IMR-90 (cell line): Measurements from ENCODE around the gene CTCF. TPM values are rescaled to one million over a fixed set of nuclear protein-coding genes. Genes with fewer than 3 reads are reported as not detected.

Source experiments
- ATAC-seq: fragments of 200-7000 bp; cut with Tn5 transposase; 2 replicates; pipeline ENCODE4 v1.9.1; 2020; ENCODE audit warnings: low read depth, mild to moderate bottlenecking, moderate library complexity
- BruUV-seq: library from RNA; stranded (reverse); fragments of 400-500 nt; replicated peaks from 2 replicates; lab custom pipeline; 2021; lab: Mats Ljungman, UMichigan
- CTCF ChIA-PET: fragments of 300-600 bp; formaldehyde crosslinking; extraction: SDS; loops from one replicate; lab custom pipeline; 2021; ENCODE audit warnings: antibody characterized with exemption; lab: Yijun Ruan, JAX
- POLR2A ChIA-PET: fragments of 300-600 bp; sonication (Branson Sonifier 250); formaldehyde crosslinking; loops from one replicate; lab custom pipeline; 2022; ENCODE audit warnings: antibody characterized with exemption; ENCODE audit not compliant: unreplicated experiment; lab: Charles Lee
- DNase-seq: peaks from one replicate; pipeline ENCODE4 v3.0.0; 2013
- H2AFZ ChIP-seq: replicated peaks from 2 replicates; pipeline ENCODE3; 2013; ENCODE audit warnings: low read length, mild to moderate bottlenecking; ENCODE audit not compliant: poor library complexity
- H2AK5ac ChIP-seq: 2 replicates; pipeline ENCODE4 v1.6.1; 2013; ENCODE audit warnings: low read depth, low read length, inconsistent platforms
- H2AK9ac ChIP-seq: replicated peaks from 2 replicates; pipeline ENCODE3; 2013; ENCODE audit warnings: mild to moderate bottlenecking, low read depth, low read length, moderate library complexity; ENCODE audit not compliant: poor library complexity
- H2BK120ac ChIP-seq: 2 replicates; pipeline ENCODE4 v1.6.1; 2013; ENCODE audit warnings: low read depth, low read length, inconsistent platforms
- H2BK15ac ChIP-seq: 3 replicates; pipeline ENCODE4 v1.6.1; 2013; ENCODE audit warnings: low read depth, low read length, inconsistent platforms
- H2BK20ac ChIP-seq: 2 replicates; pipeline ENCODE4 v1.6.1; 2013; ENCODE audit warnings: low read depth, mild to moderate bottlenecking, inconsistent platforms, low read length, moderate library complexity
- H2BK5ac ChIP-seq: 2 replicates; pipeline ENCODE4 v1.6.1; 2013; ENCODE audit warnings: mild to moderate bottlenecking, low read depth, low read length, inconsistent platforms; ENCODE audit not compliant: poor library complexity, severe bottlenecking
- H3K14ac ChIP-seq: replicated peaks from 2 replicates; pipeline ENCODE4 v1.6.1; 2013; ENCODE audit warnings: low read depth, low read length, inconsistent platforms
- H3K18ac ChIP-seq: 2 replicates; pipeline ENCODE4 v1.6.1; 2013; ENCODE audit warnings: low read depth, low read length, control low read depth
- H3K23ac ChIP-seq: 2 replicates; pipeline ENCODE4 v1.6.1; 2013; ENCODE audit warnings: low read depth, low read length, inconsistent platforms
- H3K27ac ChIP-seq: 2 replicates; pipeline ENCODE4 v1.5.1; 2013; ENCODE audit warnings: mild to moderate bottlenecking, control low read depth, low read length; ENCODE audit not compliant: insufficient read depth
- H3K27me3 ChIP-seq: 2 replicates; pipeline ENCODE4 v1.6.1; 2013; ENCODE audit warnings: low read length; ENCODE audit not compliant: control insufficient read depth, insufficient read depth
- H3K36me3 ChIP-seq: 2 replicates; pipeline ENCODE4 v1.6.1; 2013; ENCODE audit warnings: low read length, mixed read lengths; ENCODE audit not compliant: control insufficient read depth, insufficient read depth
- H3K4ac ChIP-seq: 2 replicates; pipeline ENCODE4 v1.6.1; 2013; ENCODE audit warnings: low read depth, low read length, inconsistent platforms
- H3K4me1 ChIP-seq: 2 replicates; pipeline ENCODE4 v1.6.1; 2013; ENCODE audit warnings: low read length, mixed read lengths; ENCODE audit not compliant: control insufficient read depth, insufficient read depth
- H3K4me2 ChIP-seq: 2 replicates; pipeline ENCODE4 v1.6.1; 2013; ENCODE audit warnings: low read depth, mild to moderate bottlenecking, control low read depth, low read length, moderate library complexity
- H3K4me3 ChIP-seq: 2 replicates; pipeline ENCODE4 v1.5.1; 2013; ENCODE audit warnings: low read depth, mild to moderate bottlenecking, control low read depth, low read length, moderate library complexity; ENCODE audit not compliant: insufficient read depth
- H3K56ac ChIP-seq: 2 replicates; pipeline ENCODE4 v1.6.1; 2013; ENCODE audit warnings: low read length, inconsistent platforms; ENCODE audit not compliant: insufficient read depth; ENCODE audit errors: extremely low read depth
- H3K79me1 ChIP-seq, 2 experiments: 2 replicates each; pipeline ENCODE4 v1.6.1; 2013; ENCODE audit warnings: low read length in 2 of 2, inconsistent platforms in 1 of 2, low read depth in 1 of 2
- H3K9ac ChIP-seq: 2 replicates; pipeline ENCODE4 v1.6.1; 2013; ENCODE audit warnings: low read depth, low read length, control low read depth
- H3K9me1 ChIP-seq: 2 replicates; pipeline ENCODE4 v1.6.1; 2013; ENCODE audit warnings: low read length, inconsistent platforms; ENCODE audit not compliant: insufficient read depth
- H3K9me3 ChIP-seq: 2 replicates; pipeline ENCODE4 v1.6.1; 2013; ENCODE audit warnings: low read length; ENCODE audit not compliant: control insufficient read depth, insufficient read depth
- H4K20me1 ChIP-seq: 2 replicates; pipeline ENCODE4 v1.6.1; 2013; ENCODE audit warnings: low read length, inconsistent platforms; ENCODE audit not compliant: insufficient read depth
- H4K5ac ChIP-seq: 2 replicates; pipeline ENCODE4 v1.6.1; 2013; ENCODE audit warnings: mild to moderate bottlenecking, low read depth, low read length, control low read depth
- H4K8ac ChIP-seq, 2 experiments: 2 replicates each; pipeline ENCODE4 v1.6.1; 2013; ENCODE audit warnings: low read depth in 2 of 2, low read length in 2 of 2, control low read depth in 1 of 2, inconsistent platforms in 1 of 2
- H4K91ac ChIP-seq: 2 replicates; pipeline ENCODE4 v1.6.1; 2013; ENCODE audit warnings: low read depth, low read length, inconsistent platforms; ENCODE audit not compliant: insufficient read depth
- ELK1 ChIP-seq: fragments of 150-350 bp; IDR thresholded peaks from 2 replicates; pipeline ENCODE4 v1.6.1; 2016; ENCODE audit warnings: low read depth, mild to moderate bottlenecking, low read length, moderate library complexity, borderline replicate concordance
- MAFK ChIP-seq: IDR thresholded peaks from 2 replicates; pipeline ENCODE4 v1.6.1; 2012; ENCODE audit warnings: low read depth, low read length, improper control_type of control experiment
- POLR2A ChIP-seq: IDR thresholded peaks from 2 replicates; pipeline ENCODE4 v1.6.1; 2012; ENCODE audit warnings: mild to moderate bottlenecking, low read depth, low read length
- WGBS, 2 experiments: methylation state at CpG; one replicate each; pipeline versions ENCODE4 v1.1.5 to v1.1.7; 2013; ENCODE audit warnings: missing lambda C conversion rate in 2 of 2; ENCODE audit not compliant: insufficient read length in 1 of 2; ENCODE audit errors: extremely low coverage in 2 of 2; 5-methylcytosine and 5-hydroxymethylcytosine counted together
- dilution Hi-C: fragments of 300-500 bp; cut with HindIII; formaldehyde crosslinking; loops from one replicate; pipeline ENCODE4 v1.14.3; 2018; ENCODE audit warnings: low sequenced_read_pairs; ENCODE audit not compliant: unreplicated experiment
- in situ Hi-C: fragments of 300-500 bp; cut with MboI; formaldehyde crosslinking; loops from 3 replicates; pipeline ENCODE4 v1.14.3; 2019; ENCODE audit warnings: low sequenced_read_pairs, inconsistent platforms, mixed read lengths
- intact Hi-C: fragments of 100-400 bp; cut with micrococcal nuclease; formaldehyde crosslinking; loops from 2 replicates; pipeline ENCODE4 v1.10.0; 2022
- polyA plus RNA-seq, 3 experiments: library from polyadenylated mRNA; depleted of rRNA; stranded (reverse); fragments of >200 nt; gene quantifications; 2 replicates each; pipeline ENCODE4 v1.2.3, GENCODE V29; 2012; ENCODE audit warnings: low replicate concordance in 1 of 3
- total RNA-seq: library from RNA; depleted of rRNA; stranded (reverse); fragments of >200 nt; gene quantifications from 2 replicates; pipeline ENCODE4 v1.2.3, GENCODE V29; 2012

The CTCF gene
- total and polyA plus RNA-seq, 2 of the 4 experiments (the other 2 are of a cell fraction): 16.1 to 22.8 TPM

- no peak overlapping the region for H3K9ac ChIP-seq
- no peak overlapping the region for H3K4ac ChIP-seq
- DNase-seq: no peak
- H2BK20ac ChIP-seq: no peak overlapping the region
- H3K23ac ChIP-seq: no peak overlapping the region
- peaks cover 9% of the 10 kb centered on the region for H4K20me1 ChIP-seq
- H3K4me2 ChIP-seq: no peak overlapping the region
- no peaks in the 10 kb centered on the region for H3K79me1 ChIP-seq
- no peak overlapping the region for H2BK120ac ChIP-seq
- no peak overlapping the region for H2AFZ ChIP-seq
- H3K18ac ChIP-seq: no peak overlapping the region
- dilution Hi-C loops: no loop called here
- no peak overlapping the region for H3K4me3 ChIP-seq
- TF ChIP-seq ELK1: no peak
- TF ChIP-seq MAFK: no peak
- no peak for TF ChIP-seq POLR2A
- no peak overlapping the region for H2AK5ac ChIP-seq
- H3K56ac ChIP-seq: no peak overlapping the region
- no peaks in the 10 kb centered on the region; the same call in 1 of the 2 replicates for H3K4me1 ChIP-seq
- ChIA-PET POLR2A (no interaction called here), CTCF (interaction anchor here (0.6 kb wide), 1 partner anchor 101 kb away, joined by 3 read pairs; no protein-coding TSS in a partner anchor)
- no peaks in the 10 kb centered on the region for H3K9me3 ChIP-seq
- no peak overlapping the region for H2BK5ac ChIP-seq
- H3K14ac ChIP-seq: no peak overlapping the region
- no peak overlapping the region for H2AK9ac ChIP-seq
- no peaks in the 10 kb centered on the region for H3K9me1 ChIP-seq
- H3K27ac ChIP-seq: no peak overlapping the region
- H3K27me3 ChIP-seq: peaks cover 79% of the 10 kb centered on the region
- no TSS peak for BruUV-seq
- no peak for ATAC-seq
- intact Hi-C loops: no loop called here
- in situ Hi-C loops: no loop called here
- WGBS, 2 experiments: no CpG with 5 or more reads among the region's 13 CpGs
- no peak overlapping the region for H4K91ac ChIP-seq
- no peak overlapping the region for H4K5ac ChIP-seq
- no peak overlapping the region for H4K8ac ChIP-seq
- H3K36me3 ChIP-seq: no peaks in the 10 kb centered on the region
- H2BK15ac ChIP-seq: no peak overlapping the region
These were observed 85.4 kb downstream of the CTCF start for GRCh38 chr16:67647681-67648080.
